NK-92 (cell line): ENCODE measurements around the gene COL4A2.

Experiments used
- DNase-seq: peaks from one replicate; lab custom pipeline; 2025; ENCODE audit not compliant: unreplicated experiment; lab: John Stamatoyannopoulos, UW

COL4A2 gene

GRCh38 chr13:110338441-110339101 is 31.5 kb downstream of the COL4A2 start:
- no peak for DNase-seq

GRCh38 chr13:110339263-110339662 is 32.2 kb downstream of the COL4A2 start:
- no peak for DNase-seq

DNA sequence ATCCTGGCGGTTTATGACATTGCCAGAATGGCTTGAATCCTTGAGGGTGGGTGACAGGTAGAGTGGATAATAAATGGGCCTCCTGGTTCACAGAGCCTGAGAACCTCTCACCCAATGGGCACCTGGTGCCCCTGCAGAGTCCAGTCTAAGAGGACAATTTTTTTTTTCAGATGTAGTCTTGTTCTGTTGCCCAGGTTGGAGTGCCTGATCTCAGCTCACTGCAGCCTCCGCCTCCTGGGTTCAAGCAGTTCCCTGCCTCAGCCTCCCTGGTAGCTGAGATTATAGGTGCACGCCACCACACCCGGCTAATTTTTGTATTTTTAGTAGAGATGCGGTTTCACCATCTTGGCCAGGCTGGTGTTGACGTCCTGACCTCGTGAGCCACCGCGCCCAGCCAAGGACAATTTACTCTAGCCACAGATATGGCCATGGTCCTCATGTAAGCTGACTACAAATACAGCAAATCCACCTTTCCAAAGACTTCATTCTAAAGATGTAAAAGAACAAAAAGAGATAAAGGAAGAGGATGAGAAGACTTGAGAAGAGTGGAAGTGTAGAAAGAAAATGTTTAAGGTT is 33.0 kb downstream of the COL4A2 start:
- DNase-seq = no peak

GRCh38 chr13:110340812-110341444 is 33.8 kb downstream of the COL4A2 start:
- DNase-seq = no peak

DNA sequence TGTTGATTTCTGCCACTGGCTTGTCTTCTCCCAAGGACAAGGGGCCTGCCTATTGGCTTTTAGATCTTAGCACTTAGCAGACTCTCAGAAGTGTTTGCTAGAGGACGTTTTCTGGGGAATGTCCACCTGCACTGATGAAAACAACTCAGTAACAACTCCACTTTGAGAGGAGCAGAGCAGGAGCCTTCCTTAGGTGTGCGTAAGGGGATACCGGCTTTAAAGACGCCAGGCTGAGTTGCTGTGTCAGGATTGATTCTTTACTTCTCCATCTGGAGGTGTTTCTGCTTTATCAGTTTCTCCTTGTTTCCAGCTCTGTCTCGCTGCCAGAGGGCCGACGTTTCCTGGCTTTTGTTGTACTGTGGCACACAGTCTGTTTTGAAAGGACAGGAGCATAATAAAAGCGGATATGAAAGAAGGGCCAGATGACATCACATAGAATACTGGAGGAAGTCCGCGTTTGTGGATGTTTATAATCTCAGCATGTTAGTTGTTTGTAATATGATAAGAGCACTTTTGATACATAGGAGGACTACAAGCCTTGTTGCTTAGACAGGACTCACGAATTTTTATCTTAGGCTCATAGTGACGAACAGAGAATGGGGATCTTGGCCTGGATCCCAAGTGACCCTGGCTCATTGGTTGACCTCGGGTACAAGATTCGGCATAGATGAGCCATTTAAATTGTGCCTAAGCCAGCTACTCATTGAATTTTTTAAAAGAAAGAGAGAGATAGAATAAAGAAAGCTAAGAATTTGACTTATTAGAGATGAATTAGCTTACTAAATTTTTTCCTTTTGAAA is 34.6 kb downstream of the COL4A2 start:
- no peak for DNase-seq

DNA sequence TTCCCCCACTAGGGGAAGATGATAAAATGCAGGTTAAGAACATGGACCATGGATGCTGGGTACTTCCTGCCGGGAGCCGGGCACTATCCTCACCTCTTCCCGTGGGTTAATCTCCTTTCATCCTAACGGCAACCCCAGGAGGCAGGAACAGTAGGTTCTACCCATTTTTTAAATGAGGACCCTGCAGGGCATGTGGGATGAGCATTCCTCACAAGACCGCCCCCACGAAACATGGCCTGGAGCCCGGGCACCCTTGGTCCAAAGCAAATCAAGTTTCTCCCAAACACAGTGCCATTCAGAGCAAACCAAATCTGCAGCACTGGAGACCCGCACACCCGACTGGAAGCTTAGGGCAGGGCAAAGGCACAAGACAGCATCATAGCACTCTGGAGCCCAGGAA is 35.4 kb downstream of the COL4A2 start:
- no peak for DNase-seq

- no peak for DNase-seq
Measured at GRCh38 chr13:110343241-110343865, 36.3 kb downstream of the COL4A2 start.

DNA sequence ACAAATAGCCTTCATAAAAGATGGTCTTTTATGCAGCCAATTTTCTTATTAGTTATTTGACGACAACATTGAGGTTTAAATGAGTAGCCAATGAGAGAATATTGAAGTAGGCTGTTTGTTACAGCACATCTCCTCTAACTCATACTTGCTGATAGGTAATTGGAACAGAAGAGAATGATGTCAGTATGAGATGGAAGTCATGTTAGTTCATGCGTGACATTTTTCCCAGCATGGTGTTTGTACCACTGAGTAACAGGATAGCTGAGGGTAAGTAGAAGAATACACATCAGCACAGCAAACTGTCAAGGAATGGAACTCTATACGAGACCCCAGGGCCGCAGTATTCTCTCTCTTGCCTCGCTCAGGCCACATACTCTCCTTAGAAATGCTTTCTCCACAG is 37.2 kb downstream of the COL4A2 start:
- no peak for DNase-seq

GRCh38 chr13:110345266-110345665 is 38.2 kb downstream of the COL4A2 start:
- DNase-seq = no peak

DNA sequence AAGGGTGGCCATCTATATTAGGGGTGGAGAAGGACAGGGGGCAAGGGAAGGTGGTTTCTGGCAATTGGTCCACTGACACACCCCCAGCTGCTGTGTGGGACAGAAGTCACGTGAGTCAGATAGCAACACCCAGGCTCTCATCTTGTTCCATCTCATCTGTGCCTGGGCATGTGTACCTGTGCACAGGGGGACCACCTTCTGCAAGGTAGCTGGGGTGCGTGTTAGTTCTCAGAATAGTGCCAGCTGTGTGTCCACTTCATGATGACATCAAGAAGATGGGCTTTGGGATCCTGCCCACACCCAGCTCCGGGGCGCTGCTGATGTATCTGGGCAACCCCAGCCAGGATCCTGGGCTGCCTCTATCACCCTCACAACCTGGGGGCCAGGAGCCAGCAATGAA is 38.6 kb downstream of the COL4A2 start:
- DNase-seq = no peak

- DNase-seq = no peak
Measured at GRCh38 chr13:110346661-110347067, 39.6 kb downstream of the COL4A2 start.

DNA sequence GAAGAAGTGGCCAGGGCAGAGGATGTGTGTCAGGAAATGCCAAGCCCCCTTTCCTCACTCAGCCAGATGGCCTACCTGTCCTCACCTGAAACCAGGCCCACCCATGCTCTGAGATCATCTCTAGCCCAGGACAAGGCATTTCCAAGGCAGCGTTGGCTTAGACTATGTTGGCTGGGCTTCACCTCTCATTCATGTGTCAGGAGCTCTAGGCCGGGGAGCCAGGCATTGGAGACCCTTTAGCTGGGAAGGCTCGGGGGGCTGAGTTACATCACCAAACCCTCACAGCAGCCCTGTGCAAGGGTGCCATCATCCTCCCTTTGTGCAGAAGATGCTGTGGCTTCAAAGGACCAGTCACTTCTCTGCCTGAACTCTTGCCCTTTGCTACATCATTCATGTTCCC is 40.0 kb downstream of the COL4A2 start:
- DNase-seq = no peak

DNA sequence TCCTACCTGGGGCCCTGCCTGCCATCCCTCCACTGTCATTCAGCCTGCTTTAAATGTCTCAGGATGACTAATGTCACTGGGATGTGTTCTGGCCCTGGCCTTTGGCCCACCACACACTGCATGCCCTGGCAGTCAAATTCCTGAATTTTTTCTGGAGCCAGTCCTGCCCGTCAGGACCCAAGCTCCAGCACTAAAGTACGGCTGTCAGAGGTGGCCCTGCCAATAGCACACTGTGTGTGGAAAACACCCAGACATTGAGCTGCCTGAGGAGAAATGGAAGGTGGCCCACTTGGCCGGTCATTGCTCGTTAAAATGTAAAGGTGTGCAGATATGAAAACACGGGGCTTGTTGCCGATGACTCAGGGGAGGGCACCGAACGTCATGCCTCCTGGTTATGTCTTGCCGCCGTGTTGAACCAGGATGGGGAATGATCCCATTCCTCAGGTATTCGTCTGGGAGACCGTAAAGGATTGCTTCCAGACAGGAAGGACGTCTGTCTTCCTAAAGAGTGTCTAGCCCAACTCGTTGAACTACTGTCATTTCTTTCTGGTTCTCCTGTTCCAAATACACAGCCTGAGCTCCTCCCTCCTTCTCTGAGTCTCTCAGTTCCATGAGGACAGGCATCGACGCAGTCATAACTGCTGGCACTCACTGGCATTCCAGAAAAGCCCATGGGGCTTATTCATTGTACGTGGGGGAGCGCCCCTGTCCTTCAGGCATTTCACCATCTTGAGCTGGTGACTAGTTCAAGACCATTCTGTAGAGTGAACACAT is 40.6 kb downstream of the COL4A2 start:
- DNase-seq = no peak

DNA sequence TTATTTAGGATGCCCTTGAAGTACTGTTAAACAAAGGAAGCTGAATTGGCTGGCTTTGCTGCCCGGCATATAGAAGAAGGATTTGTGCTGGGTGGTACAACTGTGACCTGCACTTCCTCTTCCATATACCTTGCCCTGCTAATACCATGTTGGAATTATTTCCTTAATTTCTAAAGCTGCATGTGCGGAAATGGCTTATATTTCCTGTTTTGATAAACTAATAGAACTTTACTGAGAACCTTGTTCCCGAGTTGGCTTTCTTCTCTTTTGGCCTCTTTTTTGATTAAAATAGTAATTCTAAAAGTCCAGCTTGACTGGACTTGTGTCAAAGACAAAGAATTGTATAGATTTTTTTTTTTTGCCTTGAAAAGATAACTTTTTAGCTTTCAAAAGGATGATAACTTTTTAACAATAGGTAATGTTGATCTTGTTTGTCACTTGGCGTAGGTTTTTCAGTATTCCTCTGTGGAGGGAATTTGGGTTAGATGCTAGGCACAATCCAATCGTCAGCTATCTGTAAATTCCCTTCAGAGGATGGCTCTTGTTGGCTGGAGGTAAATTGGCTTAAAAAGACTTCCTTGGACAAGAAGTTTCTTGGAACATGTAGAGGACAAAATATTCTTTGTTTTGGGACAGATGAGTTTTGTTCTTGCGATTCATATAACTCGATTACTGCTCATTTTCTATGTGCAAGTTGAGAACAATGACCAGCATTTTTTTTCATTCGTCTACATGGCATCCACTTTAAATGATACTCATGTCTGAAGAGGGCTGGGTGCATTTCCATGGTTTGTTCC is 41.4 kb downstream of the COL4A2 start:
- no peak for DNase-seq

GRCh38 chr13:110349239-110349638 is 42.2 kb downstream of the COL4A2 start:
- DNase-seq = no peak

- DNase-seq = no peak
Measured at GRCh38 chr13:110350049-110350448, 43.0 kb downstream of the COL4A2 start.

DNA sequence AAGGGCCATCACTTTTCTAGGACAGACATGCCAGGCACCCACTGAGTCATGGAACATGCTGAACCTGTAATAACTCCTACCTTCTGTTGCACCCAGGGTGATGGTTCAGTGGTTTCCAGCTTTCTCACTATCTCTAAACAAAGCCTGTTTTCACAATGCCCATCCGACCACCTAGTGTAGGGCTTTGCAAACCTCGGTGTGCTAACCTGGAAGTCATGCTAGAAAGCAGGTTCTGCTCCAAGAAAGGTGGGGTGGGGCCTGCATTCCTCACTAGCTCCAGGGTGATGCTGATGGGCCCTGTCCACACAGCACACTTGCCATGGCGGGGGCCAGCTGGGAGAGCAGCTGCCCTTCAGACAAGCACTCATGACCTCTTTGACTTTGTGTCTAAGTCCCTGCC is 43.4 kb downstream of the COL4A2 start:
- no peak for DNase-seq

DNA sequence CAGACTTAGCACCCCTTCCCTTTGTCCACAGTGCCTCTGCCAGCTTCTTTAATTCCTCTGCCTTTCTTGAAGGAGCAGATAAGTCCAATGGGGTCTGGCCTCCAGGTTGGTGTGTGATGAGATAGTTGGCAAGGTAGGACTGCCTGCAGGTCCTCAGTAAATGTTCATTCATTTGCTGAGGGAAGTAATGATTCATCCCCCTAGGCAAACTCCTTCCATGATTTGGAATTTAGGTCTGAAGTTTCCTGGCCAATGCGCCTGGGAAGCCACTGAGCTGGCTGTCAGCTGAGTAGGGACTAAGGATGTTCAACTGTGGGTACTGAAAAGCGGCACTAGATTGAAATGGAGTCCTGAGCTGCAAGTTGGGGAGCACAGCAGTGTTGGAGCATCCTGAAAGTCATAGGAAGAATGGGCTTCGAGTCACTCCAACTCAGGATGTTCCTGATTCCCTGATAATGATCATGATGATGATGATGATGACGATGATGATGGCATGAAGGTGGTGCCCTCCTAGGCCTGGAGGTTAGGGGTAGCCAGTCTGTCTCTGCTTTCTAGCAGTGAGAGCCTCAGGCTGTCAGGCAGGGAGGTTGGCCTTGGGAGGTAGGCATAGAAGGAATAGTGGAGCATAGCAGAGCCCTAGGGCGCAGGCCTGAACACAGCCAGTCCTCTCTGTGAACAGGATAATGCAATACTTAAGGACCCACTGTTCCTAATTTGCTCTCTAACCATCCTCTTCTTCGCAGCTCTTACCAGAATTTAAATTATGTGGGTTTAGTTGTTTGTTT is 44.7 kb downstream of the COL4A2 start:
- no peak for DNase-seq

GRCh38 chr13:110352735-110353134 is 45.7 kb downstream of the COL4A2 start:
- DNase-seq = no peak
